Hepatocyte (in vitro differentiated cells): ENCODE results near the gene FAM184A.

Experiments
- CTCF ChIP-seq: fragments of 200-600 bp; sonication (generic); IDR thresholded peaks from 2 replicates; pipeline ENCODE4 v1.5.1; 2016; ENCODE audit warnings: antibody characterized with exemption, mild to moderate bottlenecking; ENCODE audit not compliant: poor library complexity
- EZH2 ChIP-seq: fragments of 200-600 bp; sonication (generic); IDR thresholded peaks from 2 replicates; pipeline ENCODE4 v1.6.1; 2016; ENCODE audit warnings: antibody characterized with exemption, mild to moderate bottlenecking, borderline replicate concordance

- TF ChIP-seq CTCF: no peak
- no peak for TF ChIP-seq EZH2
Measured at GRCh38 chr6:119030759-119031158, 47.7 kb downstream of the FAM184A start.
